HG03139 (cell line): ENCODE results near the gene TMEM134.
"Not testable (repeated sequence)": the region's sequence is repeated elsewhere in the genome, so short reads cannot be mapped to it uniquely, and the experiment has no call there.

Source experiments
- ATAC-seq: cut with Tn5 transposase; IDR thresholded peaks from one replicate; pipeline ENCODE4 v1.9.1; 2021; ENCODE audit not compliant: unreplicated experiment

The TMEM134 gene

GRCh38 chr11:67468759-67469507, at the start of gene TMEM134:
TSS of gene TMEM134 (minus strand) at chr11:67469251. CDS start at chr11:67469192, 59 bp downstream.
- ATAC-seq, result peak; percentile 54

- no peak for ATAC-seq
Observed at GRCh38 chr11:67517784-67518552, 48.9 kb upstream of the TMEM134 start.

GRCh38 chr11:67516806-67517205, 47.8 kb upstream of the TMEM134 start:
- no peak for ATAC-seq

- no peak for ATAC-seq
Observed at GRCh38 chr11:67514116-67514515, 45.1 kb upstream of the TMEM134 start.

GRCh38 chr11:67511558-67511957, 42.5 kb upstream of the TMEM134 start:
- not testable (repeated sequence) for ATAC-seq

GRCh38 chr11:67510023-67510345, 40.9 kb upstream of the TMEM134 start:
- no peak for ATAC-seq

GRCh38 chr11:67508486-67509121, 39.6 kb upstream of the TMEM134 start:
- peak; percentile 31 for ATAC-seq

- ATAC-seq, result peak; percentile 62
Observed at GRCh38 chr11:67507864-67508485, 38.9 kb upstream of the TMEM134 start, which contains the start of gene CDK2AP2. TSS of gene CDK2AP2 (minus strand) at chr11:67508162. CDS start at chr11:67508082, 80 bp downstream.

GRCh38 chr11:67507242-67507863, 38.3 kb upstream of the TMEM134 start:
- ATAC-seq, result no peak

GRCh38 chr11:67506426-67507051, 37.5 kb upstream of the TMEM134 start:
- ATAC-seq, result no peak

- ATAC-seq, result no peak
Observed at GRCh38 chr11:67505605-67506396, 36.8 kb upstream of the TMEM134 start.

GRCh38 chr11:67504950-67505581, 36.0 kb upstream of the TMEM134 start, which contains the start of gene PITPNM1:
TSS of gene PITPNM1 (minus strand) at chr11:67505363. CDS start at chr11:67504180, 1,183 bp downstream.
- ATAC-seq, result no peak

GRCh38 chr11:67504005-67504949, 35.2 kb upstream of the TMEM134 start:
- no peak for ATAC-seq

GRCh38 chr11:67503119-67504004, 34.3 kb upstream of the TMEM134 start:
- ATAC-seq, result no peak

GRCh38 chr11:67502328-67502979, 33.4 kb upstream of the TMEM134 start:
- ATAC-seq, result no peak

- ATAC-seq, result no peak
Observed at GRCh38 chr11:67501854-67502253, 32.8 kb upstream of the TMEM134 start.
